ENCODE results near the gene ALKBH8. TPM values are rescaled to one million over a fixed set of nuclear protein-coding genes. Genes with fewer than 3 reads are reported as not detected.

ALKBH8 gene
- polyA plus RNA-seq, 3 donors = 10.3 to 12.2 (median 11.0) TPM

- no peak for DNase-seq
These were observed 111.8 kb downstream of the ALKBH8 start for GRCh38 chr11:107453594-107454286.

Other genes with a start within 250 kb of the ALKBH8 start
- 10 to 100 TPM; 17.2 to 21.7 (median 18.5) TPM for gene CWF19L2, start 107.9 kb downstream of the ALKBH8 start, polyA plus RNA-seq (ENCODE audit: insufficient read length in 3 of 3)
- under 1 TPM; 0.18 to 0.36 (median 0.23) TPM for gene ELMOD1, start 25.4 kb upstream of the ALKBH8 start, polyA plus RNA-seq (ENCODE audit: insufficient read length in 3 of 3)
- gene SLN, start 146.3 kb upstream of the ALKBH8 start, polyA plus RNA-seq (ENCODE audit: insufficient read length in 3 of 3) = 1 to 10 TPM in 1 of 3 donors, under 1 TPM in 1, not detected in 1; 0.48 to 1.1 TPM